SK-N-SH (cell line): ENCODE measurements around the gene CST6.

ENCODE experiments used
- POLR2AphosphoS5 ChIP-seq: IDR thresholded peaks from 2 replicates; pipeline ENCODE4 v1.6.1; 2012; ENCODE audit warnings: low read depth, low read length
- TAF1 ChIP-seq: IDR thresholded peaks from 2 replicates; pipeline ENCODE4 v1.6.1; 2012; ENCODE audit warnings: low read depth, mild to moderate bottlenecking, low read length, moderate library complexity, borderline replicate concordance
- TF ChIP-seq, protein P1 (sequence below): fragments of 150-350 bp; IDR thresholded peaks from 2 replicates; pipeline ENCODE4 v1.6.1; 2017; ENCODE audit warnings: antibody characterized with exemption, low read length, low read depth, borderline replicate concordance
- TF ChIP-seq, protein P2 (sequence below): fragments of 200-600 bp; sonication (generic); IDR thresholded peaks from 2 replicates; pipeline ENCODE4 v1.6.1; 2017; ENCODE audit warnings: antibody characterized with exemption, mild to moderate bottlenecking, moderate library complexity

DNA sequence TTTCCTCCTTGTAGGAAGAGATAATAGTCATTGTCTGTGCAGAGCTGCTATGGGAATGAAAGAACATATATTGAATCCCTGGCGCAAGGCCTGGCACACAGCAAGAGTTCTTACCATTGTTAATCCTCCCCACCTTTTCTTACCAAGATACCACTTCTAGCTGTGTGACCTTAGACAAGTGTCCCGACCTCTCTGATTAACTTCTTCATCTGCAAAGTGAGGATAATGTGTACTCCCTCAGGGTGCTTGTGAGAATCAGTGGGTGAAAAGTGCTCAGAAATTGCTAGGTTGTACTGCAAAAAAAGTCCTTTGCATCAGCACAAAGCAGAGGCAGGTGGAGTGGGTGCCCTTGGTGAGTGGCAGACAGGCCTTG lies 3.7 kb upstream of the CST6 start:
- no peak for TF ChIP-seq POLR2AphosphoS5
- TF ChIP-seq, protein P1, sequence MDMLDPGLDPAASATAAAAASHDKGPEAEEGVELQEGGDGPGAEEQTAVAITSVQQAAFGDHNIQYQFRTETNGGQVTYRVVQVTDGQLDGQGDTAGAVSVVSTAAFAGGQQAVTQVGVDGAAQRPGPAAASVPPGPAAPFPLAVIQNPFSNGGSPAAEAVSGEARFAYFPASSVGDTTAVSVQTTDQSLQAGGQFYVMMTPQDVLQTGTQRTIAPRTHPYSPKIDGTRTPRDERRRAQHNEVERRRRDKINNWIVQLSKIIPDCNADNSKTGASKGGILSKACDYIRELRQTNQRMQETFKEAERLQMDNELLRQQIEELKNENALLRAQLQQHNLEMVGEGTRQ, result no peak
- TF ChIP-seq TAF1, result no peak
- TF ChIP-seq, protein P2, sequence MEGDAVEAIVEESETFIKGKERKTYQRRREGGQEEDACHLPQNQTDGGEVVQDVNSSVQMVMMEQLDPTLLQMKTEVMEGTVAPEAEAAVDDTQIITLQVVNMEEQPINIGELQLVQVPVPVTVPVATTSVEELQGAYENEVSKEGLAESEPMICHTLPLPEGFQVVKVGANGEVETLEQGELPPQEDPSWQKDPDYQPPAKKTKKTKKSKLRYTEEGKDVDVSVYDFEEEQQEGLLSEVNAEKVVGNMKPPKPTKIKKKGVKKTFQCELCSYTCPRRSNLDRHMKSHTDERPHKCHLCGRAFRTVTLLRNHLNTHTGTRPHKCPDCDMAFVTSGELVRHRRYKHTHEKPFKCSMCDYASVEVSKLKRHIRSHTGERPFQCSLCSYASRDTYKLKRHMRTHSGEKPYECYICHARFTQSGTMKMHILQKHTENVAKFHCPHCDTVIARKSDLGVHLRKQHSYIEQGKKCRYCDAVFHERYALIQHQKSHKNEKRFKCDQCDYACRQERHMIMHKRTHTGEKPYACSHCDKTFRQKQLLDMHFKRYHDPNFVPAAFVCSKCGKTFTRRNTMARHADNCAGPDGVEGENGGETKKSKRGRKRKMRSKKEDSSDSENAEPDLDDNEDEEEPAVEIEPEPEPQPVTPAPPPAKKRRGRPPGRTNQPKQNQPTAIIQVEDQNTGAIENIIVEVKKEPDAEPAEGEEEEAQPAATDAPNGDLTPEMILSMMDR, result no peak
